Anterior cingulate cortex (tissue), 58 donors: ENCODE results near the gene MICAL3.

Experiments
- DNase-seq, 58 donors: peaks; one replicate each; lab custom pipeline; 2025; lab: John Stamatoyannopoulos, UW

Gene MICAL3

DNA sequence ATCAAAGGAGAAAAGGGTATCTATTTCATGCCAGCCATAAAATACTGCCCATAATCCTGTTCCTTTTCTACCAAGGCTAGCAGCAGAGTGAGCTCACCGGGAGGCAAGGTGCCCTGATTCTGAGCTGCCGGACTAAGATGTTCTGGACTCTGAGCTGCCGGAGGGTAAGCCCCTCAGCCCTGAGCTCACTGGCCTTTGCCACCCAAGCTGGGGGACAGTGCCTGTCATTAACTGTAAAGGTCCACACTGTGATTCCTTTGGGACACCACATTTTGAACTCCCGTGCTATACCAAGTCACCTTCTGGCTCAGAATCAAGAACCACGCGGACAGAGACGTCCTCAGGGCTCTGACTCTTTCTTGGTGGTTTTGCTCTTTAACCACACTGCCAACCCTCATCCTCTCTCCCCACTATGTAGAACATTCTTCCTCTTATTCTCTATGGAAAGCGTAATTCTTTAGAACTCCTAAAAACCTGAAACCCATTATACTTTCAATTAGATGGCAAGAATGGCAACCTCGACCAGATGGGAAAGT lies 161.6 kb downstream of the MICAL3 start:
- DNase-seq: no peak

DNA sequence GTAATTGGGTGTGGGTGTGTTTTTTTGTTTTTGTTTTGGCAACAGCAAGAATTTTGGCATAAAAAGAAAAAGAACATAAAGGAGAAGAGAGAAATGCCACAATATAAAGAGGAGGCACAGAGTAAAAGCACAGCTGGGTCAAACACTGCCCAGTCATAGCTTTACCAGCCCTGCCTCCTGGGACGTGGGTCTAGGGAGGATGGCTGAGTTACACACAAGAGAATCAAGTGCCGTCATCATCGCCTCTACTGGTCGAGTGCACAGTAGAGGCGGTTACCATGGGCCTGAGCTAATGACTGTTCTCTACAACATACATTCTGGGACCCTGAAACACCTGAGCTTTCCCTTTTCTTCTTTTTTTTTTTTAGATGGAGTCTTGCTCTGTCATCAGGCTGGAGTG lies 162.5 kb downstream of the MICAL3 start:
- no peak for DNase-seq

DNA sequence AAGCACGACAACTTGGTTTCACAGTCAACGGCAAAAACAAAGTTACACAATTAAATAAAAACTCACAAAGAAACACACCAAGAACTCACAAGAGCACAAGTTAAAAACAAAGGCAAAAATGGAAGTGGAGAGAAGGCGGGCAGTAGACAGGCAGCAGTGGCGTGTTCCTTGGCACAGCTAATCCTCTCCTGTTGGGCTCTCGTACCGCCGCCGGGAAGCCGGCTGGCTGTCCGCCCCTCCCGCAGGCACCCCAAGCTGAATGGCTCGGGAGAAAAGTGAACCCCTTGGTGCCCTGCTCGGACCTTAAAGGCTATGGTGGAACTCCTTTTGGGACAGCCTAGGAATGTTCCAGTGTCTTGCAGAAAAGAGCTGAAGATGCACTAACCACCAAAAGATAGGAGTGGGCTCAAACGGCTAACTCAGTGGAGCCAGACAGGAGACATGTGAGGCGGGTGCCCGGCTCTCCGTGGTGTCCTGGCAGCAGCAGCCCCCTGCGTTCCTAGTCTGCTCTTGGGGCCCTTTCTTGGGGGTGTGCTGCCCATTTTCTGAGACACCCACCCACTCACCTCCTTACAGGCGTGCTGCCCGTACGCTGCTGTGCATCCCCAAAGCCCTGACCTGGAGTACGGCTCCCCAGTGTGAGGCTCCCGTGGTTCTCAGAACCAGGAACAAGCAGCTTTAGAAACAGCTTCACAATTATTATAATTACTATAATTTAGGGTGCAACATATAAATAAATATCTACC lies 164.0 kb downstream of the MICAL3 start:
- peak in 36 of 58 donors; percentile 9 to 65 (median 36) for DNase-seq

DNA sequence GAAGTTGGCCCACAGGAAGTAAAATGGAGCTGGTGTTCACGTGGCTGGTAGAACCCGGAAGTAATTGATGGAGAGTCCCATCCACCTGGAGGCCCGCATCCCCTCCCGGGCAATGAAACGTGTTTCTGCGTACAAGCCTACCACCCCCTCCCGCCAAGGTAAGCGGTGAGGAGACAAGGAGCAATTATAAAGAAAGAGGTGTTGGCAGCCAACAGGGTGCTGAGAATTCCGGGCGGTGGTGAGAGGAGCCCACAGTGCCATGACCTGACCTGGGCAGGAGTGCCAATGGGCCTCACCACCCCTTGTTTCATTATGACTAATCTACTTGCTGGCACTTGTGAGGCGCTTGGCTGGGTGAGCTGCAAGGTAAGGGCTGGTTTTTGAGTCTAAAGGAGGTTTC lies 166.3 kb downstream of the MICAL3 start:
- DNase-seq: no peak

DNA sequence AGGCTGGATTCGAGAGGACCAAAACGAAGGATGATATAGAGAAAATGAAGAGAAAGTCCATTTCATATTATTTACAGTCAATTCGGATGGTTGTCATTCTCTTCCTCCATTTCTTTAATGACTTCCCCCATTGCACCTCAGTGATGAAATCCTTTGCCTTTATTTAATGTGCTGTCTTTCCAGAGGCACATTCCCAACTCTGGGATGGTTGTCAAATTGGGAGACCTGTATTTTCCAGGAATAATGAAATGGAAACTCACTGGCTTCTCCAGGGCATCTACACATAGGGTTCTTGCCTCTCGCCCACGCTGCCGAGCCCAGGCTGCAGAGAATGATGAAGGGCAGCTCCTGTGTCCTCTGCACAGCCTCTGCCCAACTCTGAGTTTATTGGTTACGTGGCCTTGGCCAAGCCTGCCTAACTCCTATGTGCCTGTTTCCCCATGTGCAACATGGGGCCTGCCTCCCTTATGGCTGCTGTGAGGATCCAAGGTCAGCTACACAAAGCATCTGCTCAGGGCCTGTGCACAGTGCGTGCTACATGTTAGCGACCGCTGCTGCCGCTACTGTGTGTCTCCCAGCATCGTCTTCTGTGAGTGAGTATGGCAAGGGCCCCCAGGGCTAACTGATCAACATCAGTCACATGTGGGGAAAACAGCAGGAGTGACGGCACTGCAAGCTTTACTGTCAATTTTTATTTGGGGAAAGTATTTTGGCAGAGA lies 168.6 kb downstream of the MICAL3 start:
- no peak for DNase-seq

DNA sequence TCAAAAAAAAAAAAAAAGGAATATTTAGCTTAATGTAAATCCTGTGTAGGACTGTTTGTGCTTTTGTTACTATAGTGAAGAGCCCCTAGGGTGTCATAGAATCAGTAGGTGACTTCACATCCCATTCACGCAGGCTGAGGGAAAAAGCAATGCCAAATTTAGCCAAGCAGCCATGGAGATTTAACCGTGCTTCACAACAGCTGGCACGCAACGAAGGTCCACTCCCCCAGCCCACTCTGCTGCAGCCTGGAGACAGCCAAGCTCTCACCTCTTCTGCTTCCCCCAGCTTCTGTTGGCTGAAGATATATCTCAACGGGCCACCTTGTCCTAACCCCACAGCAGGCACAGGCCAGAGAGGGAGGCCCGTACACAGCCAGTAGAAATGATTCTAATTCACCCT lies 171.3 kb downstream of the MICAL3 start:
- peak in 1 of 58 donors; percentile 21 for DNase-seq

DNA sequence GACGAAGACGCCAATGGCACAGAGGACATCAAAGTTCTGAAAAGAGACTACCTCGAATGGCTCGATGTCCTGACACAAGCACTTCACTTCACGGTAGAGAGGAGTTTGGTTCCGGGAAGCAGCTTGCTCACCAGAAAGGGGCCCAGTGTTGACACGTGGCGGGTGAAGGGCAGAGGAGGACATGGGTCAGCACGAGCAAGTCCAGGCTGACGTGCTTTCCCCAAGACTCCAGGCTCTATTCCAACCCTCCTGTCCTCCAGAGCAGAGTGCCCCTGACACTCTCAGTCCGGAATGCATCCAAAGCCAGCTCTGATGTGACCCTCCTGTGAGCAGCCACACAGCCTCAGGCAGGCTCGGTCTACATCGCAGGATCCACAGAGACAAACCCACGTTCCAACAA lies 172.6 kb downstream of the MICAL3 start:
- no peak for DNase-seq

DNA sequence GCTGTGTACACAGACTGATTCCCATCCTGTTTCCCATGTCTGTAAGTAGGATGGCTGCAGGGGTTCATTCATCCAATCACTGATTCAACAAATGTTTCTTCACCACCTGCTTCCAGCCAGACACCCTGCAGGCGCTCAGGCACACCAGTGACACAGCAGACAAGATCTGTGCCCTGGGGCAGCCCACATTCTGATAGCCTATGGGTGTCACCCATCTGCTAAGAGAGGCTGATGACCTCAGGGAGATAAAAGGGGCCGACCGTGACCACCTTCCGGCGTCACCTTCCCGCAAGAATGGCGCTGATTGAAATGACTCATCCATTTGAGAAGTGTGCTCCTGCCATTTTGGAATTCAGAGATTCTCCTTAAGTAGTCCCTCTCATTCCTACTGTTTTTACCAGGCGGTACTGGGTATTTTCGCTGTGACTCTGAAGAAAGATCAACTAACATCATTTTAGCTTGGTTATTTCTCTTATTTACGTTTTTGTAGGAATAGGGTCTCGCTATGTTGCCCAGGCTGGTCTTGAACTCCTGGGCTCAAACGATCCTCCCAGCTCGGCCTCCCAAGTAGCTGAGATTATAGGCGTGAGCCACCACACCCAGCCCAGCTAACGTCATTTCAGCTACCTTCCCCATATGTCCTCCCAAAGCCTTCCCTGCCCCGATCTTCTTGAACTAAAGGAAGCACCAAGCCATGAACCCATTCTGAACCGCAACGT lies 176.8 kb downstream of the MICAL3 start:
- no peak for DNase-seq

DNA sequence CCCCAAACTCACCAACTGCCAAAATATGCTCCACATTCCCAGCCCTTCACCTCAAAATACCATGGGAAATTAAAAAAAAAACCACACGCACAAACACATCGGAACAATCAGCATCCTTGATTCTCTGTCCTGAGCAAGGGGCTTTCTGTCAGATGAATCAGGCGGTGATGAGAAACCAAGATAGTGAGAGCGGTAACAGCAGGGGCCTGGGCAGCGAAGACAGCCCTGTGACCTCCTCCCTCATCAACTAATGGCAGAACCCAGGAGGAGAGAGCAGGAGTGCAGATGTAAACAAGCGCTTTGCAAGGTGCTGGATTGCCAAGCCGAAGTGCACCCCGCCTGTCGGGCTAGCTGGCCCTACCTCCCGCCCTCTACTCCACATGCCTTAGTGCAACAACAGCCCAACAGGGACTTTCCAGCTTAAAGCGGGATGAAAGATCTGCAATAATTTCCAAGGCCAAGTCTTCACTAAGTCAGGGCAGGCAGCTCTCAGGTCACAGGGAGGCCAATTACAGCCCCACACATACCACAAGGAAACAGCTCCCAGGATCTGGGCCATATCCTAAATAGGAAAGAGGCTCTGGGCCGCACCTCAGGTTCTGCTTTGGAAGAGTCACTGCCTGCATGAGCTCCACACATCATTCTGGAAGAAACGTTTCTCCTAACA lies 177.9 kb downstream of the MICAL3 start:
- DNase-seq: no peak

DNA sequence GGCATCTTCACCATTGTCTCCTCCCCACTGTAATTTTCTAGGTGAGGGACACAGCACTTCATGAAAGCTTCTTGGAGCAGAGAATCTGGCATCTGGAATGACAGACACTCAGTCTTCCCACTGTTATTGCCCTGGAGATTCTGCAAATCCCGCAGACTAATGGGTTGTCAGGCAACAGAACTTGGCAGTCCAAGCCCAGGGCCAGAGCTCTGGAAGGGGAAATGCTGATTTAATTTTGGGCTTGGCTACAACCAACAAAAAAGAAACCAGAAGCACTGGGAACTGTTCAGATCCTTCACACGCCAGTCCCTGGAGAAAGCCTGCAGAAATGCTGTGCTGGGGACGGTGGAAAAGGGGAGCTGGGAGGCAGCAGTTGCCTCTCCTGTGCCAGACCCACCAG lies 178.6 kb downstream of the MICAL3 start:
- DNase-seq: peak in 40 of 58 donors; percentile 13 to 79 (median 44)

DNA sequence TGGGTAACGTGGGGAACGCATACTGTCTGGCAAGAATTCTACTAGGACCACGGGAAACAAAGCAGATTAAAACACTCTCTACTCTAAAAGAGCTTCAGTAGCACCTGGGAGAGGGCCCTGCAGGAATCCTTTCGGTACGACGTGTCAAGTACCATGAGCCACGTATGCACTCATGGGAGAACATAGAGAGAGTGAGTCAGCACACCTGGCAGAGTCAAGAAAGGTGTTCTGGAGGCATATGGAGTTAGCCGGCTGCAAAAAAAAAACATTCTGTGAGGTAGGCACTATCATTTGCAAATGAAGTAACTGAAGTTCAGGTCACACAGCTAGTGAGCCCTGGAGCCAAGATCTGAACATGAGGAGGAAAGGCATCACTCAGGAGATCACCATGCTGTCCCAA lies 179.0 kb downstream of the MICAL3 start:
- DNase-seq: no peak

DNA sequence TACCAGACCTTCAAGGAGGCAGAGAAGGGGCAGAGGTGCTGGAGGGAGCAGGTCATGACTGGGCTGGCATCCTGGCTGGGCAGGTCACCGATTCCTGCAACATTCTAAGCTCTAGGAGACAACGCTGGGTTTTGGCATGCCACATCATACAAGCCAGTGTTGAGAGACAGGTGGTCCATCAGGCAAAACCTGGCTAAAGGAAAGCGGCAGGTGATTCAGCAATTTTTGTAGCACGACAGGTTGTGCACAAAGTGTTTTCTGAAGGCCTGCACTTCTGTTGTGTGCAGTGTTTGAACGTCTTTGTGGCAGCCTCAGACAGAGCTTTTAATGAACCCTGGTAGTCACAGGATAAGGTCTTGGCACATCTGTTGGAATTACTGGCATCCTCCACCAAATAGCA lies 180.2 kb downstream of the MICAL3 start:
- no peak for DNase-seq

DNA sequence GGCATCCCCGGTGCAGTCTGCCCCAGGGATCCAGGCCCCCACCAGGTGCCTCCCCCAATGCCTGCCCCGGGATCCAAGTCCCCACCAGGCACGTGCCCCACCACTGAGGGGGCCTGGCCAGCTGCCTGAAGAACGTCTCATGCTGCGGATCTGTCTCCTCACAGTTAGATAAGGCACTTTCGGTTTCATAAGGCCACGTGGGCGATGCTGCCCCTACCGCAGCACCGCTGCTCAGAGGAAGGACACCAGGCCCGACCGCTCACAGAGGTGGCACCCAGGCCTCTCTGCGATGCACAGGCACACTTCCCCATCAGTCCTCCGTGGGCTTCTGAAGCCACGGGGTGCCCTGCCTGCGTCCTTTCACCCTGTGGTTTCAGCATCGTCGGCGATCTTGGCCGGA lies 182.0 kb downstream of the MICAL3 start:
- no peak for DNase-seq

DNA sequence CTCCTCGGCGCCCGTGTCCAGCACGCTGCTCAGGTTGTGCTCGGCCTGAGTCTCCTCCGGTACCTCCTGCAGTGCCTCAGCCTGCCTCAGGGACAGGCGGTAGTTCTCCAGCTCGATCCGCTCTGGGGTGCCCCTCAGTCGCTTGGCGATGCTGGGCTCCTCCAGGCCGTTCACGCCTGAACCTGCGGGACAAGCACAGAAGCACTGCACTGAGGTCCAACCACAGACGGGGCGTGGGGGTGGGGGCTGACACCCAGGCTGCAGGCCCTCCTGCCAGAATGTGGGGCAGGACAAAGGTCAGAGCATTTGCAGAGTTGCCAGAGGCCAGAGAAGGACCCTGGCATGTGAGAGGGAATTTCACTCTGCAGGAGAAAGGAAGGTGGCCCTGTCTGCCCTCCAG lies 182.5 kb downstream of the MICAL3 start:
- no peak for DNase-seq

DNA sequence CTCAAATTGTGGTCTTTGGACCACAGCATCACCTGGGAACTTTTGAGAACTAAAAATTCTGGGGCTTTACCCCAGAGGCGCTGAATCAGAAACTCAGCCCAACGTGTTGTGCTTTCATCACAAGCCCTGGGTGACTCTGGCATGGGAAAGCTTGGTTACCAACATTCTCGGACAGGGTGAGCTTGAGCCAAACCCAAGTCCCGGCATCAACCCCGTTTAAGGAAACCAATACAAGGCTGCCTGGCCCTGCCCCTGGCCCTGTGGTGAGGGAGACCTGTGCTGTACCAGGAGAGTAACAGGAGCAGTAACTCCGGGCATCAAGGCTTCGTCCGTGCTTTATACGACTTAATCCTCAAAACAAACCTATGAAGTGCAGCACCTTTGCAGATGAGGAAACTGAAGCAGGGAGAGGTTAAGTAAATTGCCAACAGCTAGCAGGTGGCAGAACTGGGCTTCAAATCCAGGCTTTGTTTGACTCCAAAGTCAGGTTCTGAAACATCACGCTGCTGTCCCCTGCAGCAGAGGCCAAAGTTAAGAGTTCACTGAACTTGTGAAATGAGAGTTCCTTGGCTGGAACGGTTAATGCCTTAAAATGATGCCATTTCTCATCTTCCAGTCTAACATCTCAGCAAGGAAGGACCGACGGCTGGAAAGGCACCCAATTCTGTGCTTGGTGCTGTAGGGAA lies 186.0 kb downstream of the MICAL3 start:
- DNase-seq: no peak

DNA sequence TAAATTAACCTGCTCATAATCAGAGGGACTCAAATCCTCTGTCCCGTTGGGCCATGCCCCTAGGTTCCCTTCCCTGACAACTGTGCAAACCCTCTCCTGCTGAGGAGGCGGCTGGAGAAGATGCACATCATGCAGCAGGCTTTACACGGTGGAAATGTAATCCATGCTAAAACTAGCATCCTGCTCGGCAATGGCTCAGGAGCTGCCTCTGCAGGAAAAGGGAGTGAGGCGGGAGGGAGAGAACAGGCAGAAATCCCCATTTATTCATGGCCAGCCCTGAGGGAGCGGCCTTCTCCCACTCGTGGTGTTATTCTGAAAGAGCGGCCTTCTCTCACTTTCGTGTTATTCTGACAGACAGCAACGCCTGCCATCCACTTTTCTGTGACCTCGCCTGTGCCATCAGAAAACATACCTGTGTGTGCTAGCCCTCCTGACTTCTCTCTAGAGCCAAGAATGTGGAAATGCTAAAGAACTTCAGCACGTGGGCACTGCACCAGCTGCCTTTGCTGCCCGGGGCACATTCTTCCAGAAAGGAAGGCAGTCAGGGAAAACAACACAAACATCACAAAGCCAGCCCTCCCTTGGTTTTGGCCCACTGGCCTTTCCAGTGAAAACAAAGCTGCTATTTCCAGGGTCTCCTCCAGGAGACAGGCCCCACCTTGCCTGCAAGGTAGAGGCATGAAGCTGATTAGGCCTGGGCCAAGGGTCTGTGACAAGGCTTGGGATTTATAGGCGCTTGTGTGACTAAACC lies 187.2 kb downstream of the MICAL3 start:
- DNase-seq: peak in 25 of 58 donors; percentile 10 to 78 (median 35)

DNA sequence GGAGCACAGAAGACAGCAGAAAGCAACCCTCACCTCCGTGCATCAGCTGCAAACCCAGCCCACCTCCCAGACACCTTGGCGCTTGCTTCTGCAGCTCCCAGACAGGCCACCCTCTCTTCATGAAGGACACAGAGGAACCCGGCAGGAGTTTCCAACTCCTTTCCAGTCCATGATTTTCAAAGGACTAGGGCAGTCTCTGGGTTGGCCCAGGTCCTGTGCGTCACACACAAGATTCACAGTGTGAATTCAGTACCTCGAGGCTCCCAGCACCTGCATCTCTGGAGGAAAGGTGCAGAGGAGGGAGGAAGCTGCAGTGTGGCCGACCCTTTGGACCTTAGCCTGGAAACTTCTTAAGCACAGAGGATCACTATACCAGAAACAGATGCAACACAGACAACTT lies 189.1 kb downstream of the MICAL3 start:
- DNase-seq: no peak

DNA sequence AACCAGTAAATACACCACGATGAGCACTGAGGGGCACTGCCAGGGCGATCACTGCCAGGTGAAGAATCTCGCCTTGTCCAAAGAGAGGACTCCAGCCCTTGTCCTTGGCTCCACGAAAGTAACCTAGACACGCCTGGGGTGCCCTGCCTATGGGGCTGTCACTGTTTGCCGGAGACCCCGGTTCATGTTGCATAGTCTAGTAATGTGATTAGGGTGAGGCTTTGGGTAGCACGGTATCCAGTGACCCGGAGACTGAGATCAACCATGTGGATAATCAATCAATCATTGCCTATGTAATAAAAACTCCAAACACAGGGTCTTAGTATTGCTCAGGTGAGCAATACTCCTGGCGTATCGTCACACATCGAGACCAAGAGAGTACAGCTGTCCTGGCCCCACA lies 190.9 kb downstream of the MICAL3 start:
- no peak for DNase-seq

DNA sequence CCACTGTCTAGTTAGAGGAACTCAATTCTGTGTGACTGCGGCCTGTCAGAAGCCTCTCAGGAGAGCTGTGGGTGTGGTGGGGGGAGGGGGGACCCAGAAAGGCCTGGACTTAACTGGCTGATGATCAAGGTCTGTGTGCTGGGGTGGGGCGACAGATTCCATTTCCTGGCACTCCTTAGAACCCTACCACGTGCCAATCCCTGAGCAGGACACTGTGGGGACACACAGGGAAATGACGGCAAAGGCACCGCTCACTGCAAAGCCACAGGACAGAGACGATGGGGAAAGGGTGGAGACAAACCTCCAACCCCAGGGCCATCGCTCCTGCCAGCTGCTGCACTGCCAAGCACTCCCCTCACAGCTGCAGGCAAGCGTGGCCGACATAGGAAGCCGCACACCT lies 191.7 kb downstream of the MICAL3 start:
- DNase-seq: no peak
